GM12875 (cell line): ENCODE results near the gene RPTOR.
"Not testable (repeated sequence)": the region's sequence is repeated elsewhere in the genome, so short reads cannot be mapped to it uniquely, and the experiment has no call there.

ENCODE experiments used
- H3K4me3 ChIP-seq: one replicate; pipeline ENCODE4 v1.5.1; 2011; ENCODE audit warnings: low read depth, low read length, control low read depth
- TF ChIP-seq, protein P1 (sequence below): IDR thresholded peaks from 2 replicates; pipeline ENCODE4 v1.5.1; 2011; ENCODE audit warnings: low read depth, mild to moderate bottlenecking, control low read depth, inconsistent platforms, low read length, moderate library complexity, borderline replicate concordance; ENCODE audit not compliant: insufficient read depth

The RPTOR gene

DNA sequence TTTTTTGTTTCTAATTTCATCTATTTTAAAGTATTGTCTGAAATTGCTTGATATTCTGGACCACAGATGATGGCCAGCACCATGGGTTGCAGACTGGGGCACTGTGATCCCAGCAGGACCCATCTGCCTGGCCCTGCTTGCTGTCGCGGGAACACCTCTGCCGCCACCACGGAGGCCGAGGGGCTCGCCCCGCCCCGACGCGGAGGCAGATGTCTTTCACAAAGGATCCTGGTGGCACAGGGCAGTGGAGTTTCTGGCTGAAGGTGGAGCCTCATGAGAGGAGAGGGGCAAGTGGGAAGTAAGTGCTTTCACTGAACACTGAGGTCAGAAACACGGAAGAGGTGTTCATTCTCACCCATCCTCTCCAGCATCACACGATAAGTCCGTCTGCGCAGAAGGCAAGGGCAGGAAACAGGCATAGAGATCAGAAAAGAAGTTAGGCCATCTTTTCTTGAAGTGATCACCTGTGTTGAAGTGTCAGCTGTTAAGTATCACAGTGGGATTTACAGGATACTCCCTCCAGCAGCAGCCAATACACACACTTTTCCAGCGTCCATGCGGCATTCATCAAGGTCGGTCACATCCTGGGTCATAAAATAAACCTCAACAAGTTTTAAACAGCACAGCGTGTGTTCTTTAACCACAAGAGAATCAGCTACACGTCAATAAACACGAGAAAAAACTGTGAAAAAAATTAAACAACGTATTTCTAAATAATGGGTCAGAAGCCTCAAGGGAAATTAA, 194.5 kb downstream of the RPTOR start:
- H3K4me3 ChIP-seq = no peak overlapping the region
- TF ChIP-seq, protein P1, sequence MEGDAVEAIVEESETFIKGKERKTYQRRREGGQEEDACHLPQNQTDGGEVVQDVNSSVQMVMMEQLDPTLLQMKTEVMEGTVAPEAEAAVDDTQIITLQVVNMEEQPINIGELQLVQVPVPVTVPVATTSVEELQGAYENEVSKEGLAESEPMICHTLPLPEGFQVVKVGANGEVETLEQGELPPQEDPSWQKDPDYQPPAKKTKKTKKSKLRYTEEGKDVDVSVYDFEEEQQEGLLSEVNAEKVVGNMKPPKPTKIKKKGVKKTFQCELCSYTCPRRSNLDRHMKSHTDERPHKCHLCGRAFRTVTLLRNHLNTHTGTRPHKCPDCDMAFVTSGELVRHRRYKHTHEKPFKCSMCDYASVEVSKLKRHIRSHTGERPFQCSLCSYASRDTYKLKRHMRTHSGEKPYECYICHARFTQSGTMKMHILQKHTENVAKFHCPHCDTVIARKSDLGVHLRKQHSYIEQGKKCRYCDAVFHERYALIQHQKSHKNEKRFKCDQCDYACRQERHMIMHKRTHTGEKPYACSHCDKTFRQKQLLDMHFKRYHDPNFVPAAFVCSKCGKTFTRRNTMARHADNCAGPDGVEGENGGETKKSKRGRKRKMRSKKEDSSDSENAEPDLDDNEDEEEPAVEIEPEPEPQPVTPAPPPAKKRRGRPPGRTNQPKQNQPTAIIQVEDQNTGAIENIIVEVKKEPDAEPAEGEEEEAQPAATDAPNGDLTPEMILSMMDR = no peak

DNA sequence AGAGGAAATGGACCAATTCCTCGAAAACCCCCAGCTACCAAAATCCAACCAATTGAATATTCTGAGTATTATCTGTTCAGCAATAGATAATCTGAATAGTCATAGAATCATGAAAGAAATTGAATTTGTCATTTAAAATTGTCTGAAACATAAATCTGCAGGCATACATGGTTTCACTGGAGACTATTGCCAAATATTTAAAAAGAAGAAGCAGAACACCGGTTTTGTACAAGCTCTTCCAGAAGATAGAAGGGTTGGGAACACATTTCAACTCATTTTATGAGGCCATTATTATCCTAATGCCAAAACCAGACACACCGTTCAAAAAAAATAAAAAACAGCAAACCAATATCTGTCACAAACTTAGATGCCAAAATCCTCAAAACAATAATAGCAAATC, 195.5 kb downstream of the RPTOR start:
- TF ChIP-seq, protein P1 = no peak
- no peak overlapping the region for H3K4me3 ChIP-seq

DNA sequence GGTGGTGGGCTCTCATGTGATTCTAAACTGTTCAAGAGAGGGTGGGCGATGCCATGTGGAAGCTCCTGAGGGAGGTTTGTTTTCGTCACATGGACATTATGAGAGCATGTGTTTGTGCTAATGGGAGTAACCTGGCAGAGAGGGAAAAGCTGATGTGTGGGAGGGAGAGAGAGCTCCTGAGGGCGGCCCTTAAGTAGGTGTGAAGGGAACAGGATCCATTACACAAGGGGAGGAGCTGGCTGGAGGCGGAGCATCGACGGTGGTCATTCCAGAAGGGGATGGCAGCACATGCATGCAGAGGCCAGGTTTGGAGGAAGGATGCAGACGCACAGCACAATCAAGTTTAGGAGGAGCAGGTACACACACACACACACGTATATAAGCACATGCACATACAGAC, 197.5 kb downstream of the RPTOR start:
- no peak overlapping the region for H3K4me3 ChIP-seq
- TF ChIP-seq, protein P1 = no peak

DNA sequence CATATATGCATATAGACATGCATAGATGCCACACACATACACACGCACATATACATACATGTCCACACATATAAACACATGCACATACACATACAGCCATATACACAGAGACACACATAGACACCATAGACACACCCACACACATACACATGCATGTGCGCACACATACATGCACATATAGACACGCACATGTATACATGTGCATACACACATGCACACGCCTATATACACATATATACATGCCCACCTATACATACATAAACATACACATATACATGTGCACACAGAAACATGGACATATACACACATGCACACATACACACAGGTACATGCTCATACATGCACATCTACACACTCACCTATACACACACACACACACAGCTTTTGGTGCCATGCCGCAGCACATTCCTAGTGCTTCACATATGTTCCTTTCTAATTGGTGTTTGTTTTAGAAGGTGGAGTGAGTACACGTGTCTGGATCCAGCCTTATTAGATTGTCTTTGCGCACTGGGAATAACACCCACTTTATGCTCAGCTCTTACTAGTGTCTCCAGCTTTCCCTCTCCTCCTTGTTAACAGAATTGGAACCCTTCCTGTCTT, 198.0 kb downstream of the RPTOR start:
- TF ChIP-seq, protein P1 = no peak
- H3K4me3 ChIP-seq = no peak overlapping the region

DNA sequence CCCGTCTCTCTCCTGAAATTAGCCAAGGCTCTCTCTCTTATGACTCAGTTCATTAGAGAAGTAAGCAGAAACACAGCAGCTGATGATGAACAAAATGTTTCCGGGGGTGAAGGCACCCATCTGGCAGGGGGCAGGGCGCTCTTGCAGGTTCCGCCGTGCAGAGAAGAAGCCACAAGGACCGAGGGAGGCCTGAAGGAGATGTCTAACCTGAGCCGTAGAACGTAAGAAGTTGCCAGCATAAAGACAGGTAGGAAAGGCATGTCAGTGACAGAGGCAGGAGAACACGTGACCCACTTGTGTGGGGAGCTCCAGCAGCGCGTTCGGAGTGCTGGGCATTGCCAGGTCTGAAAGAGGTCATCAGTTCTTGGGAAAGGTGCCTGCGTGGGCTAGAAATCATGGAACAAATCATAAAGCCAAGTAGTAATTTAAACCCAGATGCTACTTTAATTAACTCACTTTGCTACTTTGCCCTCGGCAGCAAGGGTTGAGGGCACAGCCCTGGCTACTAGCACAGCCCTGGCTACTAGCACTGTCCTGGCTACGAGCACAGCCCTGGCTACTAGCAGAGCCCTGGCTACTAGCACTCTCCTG, 198.6 kb downstream of the RPTOR start:
- TF ChIP-seq, protein P1 = no peak
- no peak overlapping the region for H3K4me3 ChIP-seq

DNA sequence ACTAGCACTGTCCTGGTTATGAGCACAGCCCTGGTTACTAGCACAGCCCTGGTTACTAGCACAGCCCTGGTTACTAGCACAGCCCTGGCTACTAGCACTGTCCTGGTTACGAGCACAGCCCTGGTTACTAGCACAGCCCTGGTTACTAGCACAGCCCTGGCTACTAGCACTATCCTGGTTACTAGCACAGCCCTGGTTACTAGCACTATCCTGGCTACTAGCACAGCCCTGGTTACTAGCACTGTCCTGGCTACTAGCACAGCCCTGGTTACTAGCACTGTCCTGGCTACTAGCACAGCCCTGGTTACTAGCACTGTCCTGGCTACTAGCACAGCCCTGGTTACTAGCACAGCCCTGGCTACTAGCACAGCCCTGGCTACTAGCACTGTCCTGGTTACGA, 199.3 kb downstream of the RPTOR start:
- H3K4me3 ChIP-seq = not testable (repeated sequence)

DNA sequence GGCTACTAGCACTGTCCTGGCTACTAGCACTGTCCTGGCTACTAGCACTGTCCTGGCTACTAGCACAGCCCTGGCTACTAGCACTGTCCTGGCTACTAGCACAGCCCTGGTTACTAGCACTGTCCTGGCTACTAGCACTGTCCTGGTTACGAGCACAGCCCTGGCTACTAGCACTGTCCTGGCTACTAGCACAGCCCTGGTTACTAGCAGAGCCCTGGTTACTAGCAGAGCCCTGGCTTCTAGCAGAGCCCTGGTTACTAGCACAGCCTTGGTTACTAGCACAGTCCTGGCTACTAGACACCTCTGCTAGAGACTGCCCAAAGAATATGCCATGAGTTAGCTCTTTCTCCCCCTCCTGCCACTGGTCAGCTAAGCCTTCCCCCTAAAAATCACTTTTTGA, 200.1 kb downstream of the RPTOR start:
- H3K4me3 ChIP-seq = not testable (repeated sequence)

DNA sequence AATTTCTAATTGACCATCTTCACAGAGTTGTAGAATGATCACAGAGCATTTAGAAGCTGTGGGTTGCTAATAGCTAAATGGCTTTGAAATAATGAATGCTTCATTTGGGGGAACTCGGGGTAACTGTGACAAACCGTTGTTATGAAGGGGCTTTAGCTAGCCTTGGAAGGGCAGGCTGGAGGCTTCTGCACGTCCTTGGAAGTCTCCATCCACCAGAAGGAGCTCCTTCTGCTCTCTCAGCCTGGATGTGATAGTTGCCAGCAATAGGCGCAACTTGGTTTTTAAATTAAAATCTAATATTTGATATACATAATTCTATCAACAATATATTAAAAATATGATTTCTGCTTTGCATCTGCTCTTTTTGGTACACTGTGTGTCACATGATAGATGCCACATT, 200.5 kb downstream of the RPTOR start:
- no peak overlapping the region for H3K4me3 ChIP-seq
- TF ChIP-seq, protein P1 = no peak
